AG04449 (cell line): ENCODE measurements around the gene LSG1.

Experiments
- CTCF ChIA-PET: fragments of 350-600 bp; formaldehyde crosslinking; extraction: SDS; loops from one replicate; lab custom pipeline; 2021; ENCODE audit warnings: antibody characterized with exemption; lab: Yijun Ruan, JAX
- POLR2A ChIA-PET: fragments of 400-600, 350-600 bp; formaldehyde crosslinking; extraction: SDS; loops from one replicate; lab custom pipeline; 2020; ENCODE audit warnings: antibody characterized with exemption, inconsistent platforms; lab: Yijun Ruan, JAX
- DNase-seq: peaks from one replicate; pipeline ENCODE4 v3.0.0-alpha.2; 2010; ENCODE audit warnings: low read depth, low spot score
- H3K4me3 ChIP-seq: 2 replicates; pipeline ENCODE4 v1.5.1; 2011; ENCODE audit warnings: low read depth, mild to moderate bottlenecking, control low read depth, low read length
- CTCF ChIP-seq: IDR thresholded peaks from one replicate; pipeline ENCODE4 v1.5.1; 2011; ENCODE audit warnings: mild to moderate bottlenecking, moderate library complexity, low read length, control low read depth, inconsistent platforms; ENCODE audit not compliant: insufficient read depth; ENCODE audit errors: missing control alignments

Gene LSG1

DNA sequence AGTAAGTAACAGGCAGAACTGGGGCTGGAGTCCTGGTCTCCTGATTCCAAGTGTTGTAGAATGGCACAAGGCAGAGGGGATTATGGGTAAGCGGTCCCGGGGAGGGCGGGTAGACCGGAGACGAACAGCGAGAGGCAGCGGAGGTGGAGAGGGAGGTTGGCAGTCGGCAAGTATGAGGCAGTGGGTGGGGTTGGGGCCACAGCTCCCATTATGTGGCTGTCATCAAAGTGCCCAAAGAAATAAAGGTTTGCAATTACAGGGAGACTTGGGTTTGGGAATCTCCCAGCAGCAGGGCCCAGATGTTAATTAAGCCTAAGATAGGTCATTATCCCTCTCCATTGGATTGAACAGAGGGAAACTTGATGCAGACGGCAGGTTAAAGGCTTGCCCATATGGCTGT is 30.6 kb upstream of the LSG1 start:
- TF ChIP-seq CTCF = no peak
- CTCF ChIA-PET = no interaction called here
- no peak overlapping the region for H3K4me3 ChIP-seq
- POLR2A ChIA-PET = no interaction called here
- no peak for DNase-seq

GRCh38 chr3:194696702-194697101 is 24.7 kb upstream of the LSG1 start:
- DNase-seq = no peak
- POLR2A ChIA-PET = no interaction called here
- TF ChIP-seq CTCF = no peak
- H3K4me3 ChIP-seq = no peak overlapping the region
- CTCF ChIA-PET = interaction anchor here (1.0 kb wide), 1 partner anchor 9 kb away, joined by 3 read pairs; no protein-coding TSS in a partner anchor

DNA sequence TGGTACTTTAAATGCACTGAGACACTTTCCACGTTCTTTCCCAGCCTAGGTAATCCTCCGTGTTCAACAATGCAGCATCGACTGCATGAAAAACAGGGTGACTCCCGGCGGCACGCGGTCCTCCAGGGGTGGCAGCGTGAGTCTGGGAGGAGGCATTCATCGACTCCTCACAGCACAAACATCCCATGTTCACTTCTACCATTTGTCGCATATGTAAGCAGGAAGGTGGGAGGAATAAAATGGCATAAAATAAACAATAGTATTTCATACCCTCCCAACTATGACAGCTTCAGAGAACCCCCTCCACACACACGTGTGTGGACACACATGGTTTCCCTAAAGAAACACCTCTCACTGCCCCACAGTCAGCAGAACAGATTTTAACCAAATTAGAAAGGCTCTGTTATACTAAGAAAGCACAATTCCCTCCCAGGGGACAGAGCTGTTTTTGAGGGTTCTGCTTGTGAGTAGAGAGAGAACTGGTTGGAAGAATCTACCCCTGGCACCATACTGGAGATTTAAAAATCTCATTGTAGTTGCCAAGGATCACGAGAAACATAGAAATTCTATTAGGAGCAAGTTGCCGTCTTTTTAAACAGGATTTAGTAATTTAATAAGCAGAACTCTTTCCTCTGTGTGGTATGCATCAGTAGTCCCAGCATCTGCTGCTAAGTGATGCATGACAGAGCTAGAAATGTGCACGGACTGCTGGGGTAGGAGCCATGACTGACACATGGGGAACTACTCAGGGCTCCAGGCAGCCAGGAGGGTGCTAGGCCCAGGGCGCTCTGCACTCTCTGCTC is 19.7 kb upstream of the LSG1 start:
- no peak for TF ChIP-seq CTCF
- CTCF ChIA-PET = interaction anchor here (1.0 to 14.2 kb wide), 5 partner anchors 9 to 830 kb away, joined by 3 to 288 read pairs (median 5); partner anchors contain the start of gene XXYLT1
- DNase-seq = no peak
- no peak overlapping the region for H3K4me3 ChIP-seq
- POLR2A ChIA-PET = interaction anchor here (0.6 kb wide), 1 partner anchor 17 kb away, joined by 3 read pairs; no protein-coding TSS in a partner anchor

DNA sequence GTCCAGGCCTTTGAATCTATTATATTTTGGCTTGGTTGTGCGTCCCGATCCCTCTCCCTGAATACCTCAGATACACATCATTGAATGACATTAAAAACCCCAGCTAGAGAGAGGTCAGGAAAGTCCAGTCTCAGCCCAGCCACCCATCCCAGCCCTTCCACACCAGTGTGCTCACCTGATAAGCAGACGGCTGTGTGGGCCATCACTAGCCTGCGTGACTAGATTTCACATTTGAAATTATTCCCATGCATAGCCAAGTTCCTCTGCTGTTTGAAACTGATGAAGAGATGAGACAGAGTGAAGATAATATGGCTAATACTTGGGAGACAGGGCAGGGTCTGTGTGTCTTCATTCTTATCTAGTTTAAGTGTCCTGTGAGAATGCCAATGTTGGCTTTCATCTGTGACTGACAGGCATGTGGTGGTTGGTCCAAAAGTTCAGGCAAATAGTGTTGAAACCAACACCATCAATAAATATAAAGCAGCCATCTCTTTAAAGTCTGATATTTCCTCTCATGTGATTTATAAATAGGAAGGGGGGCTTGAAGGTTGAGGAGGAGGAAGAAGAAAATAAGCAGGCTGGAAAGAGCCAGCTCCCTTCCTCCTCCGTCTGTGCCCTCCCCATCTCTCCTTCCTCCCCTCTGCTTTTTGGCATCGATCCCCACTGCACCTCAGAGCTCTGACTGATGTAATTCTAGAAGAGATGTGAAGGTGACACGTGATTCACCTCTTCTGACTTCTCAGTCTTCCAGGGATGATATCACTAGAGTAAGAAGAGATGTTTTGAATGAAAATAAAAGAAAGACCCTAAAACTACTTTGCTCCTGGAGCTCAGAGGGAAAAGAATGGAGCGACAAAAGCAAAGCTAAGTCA is 18.7 kb upstream of the LSG1 start:
- H3K4me3 ChIP-seq = no peak overlapping the region
- TF ChIP-seq CTCF = no peak
- no peak for DNase-seq
- ChIA-PET POLR2A (interaction anchor here (0.6 kb wide), 1 partner anchor 18 kb away, joined by 3 read pairs; no protein-coding TSS in a partner anchor), CTCF (interaction anchor here (1.0 to 14.2 kb wide), 6 partner anchors 8 to 831 kb away, joined by 3 to 288 read pairs (median 8); partner anchors contain the start of gene XXYLT1)

DNA sequence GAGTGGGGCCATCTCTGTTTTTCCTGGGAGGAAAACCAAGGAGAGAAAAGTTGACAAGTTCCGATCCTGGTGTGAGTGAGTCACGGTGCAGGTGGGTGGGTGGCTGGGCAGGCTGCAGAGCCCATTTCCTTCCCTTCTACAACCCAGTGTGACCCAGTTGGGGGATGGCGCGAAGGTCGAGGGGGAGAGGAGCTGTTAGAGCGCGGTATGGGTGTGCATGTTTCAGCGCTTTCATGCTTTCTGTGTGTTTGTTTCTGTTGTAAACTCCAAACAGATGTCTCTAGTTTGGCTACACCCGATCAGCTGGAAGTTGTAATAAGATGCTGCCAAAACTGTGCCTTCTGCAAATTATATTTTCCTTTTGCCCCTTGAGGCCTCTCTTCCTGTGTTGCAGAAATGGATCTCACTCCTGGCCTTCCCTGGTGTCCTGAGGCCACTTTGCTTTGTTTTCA is 17.5 kb upstream of the LSG1 start:
- no peak for TF ChIP-seq CTCF
- CTCF ChIA-PET = interaction anchor here (1.3 to 14.2 kb wide), 4 partner anchors 9 to 577 kb away, joined by 3 to 288 read pairs (median 159); partner anchors contain the start of genes LSG1 and XXYLT1
- POLR2A ChIA-PET = no interaction called here
- peak overlapping the region; percentile 22 for H3K4me3 ChIP-seq
- DNase-seq = no peak

GRCh38 chr3:194688946-194689345 is 17.0 kb upstream of the LSG1 start:
- no peak for TF ChIP-seq CTCF
- peak overlapping the region; percentile 22 for H3K4me3 ChIP-seq
- POLR2A ChIA-PET = interaction anchor here (1.5 kb wide), 1 partner anchor 516 kb away, joined by 3 read pairs; no protein-coding TSS in a partner anchor
- no peak for DNase-seq
- CTCF ChIA-PET = interaction anchor here (1.3 to 14.2 kb wide), 6 partner anchors 10 to 577 kb away, joined by 3 to 288 read pairs (median 114); partner anchors contain the start of genes LSG1 and XXYLT1
